ENCODE results near the gene FBN1. TPM values are rescaled to one million over a fixed set of nuclear protein-coding genes. Genes with fewer than 3 reads are reported as not detected.

The FBN1 gene
- total RNA-seq (2014; rRNA removed) (6.7 and 7.4 TPM in 2 replicates), Bru-seq, nascent RNA (percentile 75 among the genes with signal in this experiment), BruChase-seq, experiment 1, labeled RNA remaining after a 6-hour chase (percentile 64 among the genes with signal in this experiment), BruChase-seq, experiment 2, labeled RNA remaining after a 2-hour chase (percentile 59 among the genes with signal in this experiment)
- long read RNA-seq, full-length matches to known transcripts = 2 of 17 reads
- long read RNA-seq, partial matches to known transcripts = 11 of 17 reads
- long read RNA-seq, other reads (novel, unspliced or antisense) = 4 of 17 reads

- no peaks in the 10 kb centered on the region for H4K20me1 ChIP-seq (ENCODE audit: low read length)
- no peaks in the 10 kb centered on the region for H3K79me2 ChIP-seq (ENCODE audit: low read length)
- H3K4me3 ChIP-seq (ENCODE audit: low read length) = peak within 1 kb of the TSS; percentile 69
- no peak within 1 kb of the TSS for H3K27ac ChIP-seq (ENCODE audit: low read length)
- DNase-seq (peak; percentile 28), ATAC-seq (peak; percentile 54)
- peak within 1 kb of the TSS; percentile 89 for H3K4me2 ChIP-seq (ENCODE audit: low read length)
- H3K9me2 ChIP-seq (replicated peaks; ENCODE audit: low read length) = no peaks in the 10 kb centered on the region
- H3K9ac ChIP-seq (ENCODE audit: low read length) = peak within 1 kb of the TSS; percentile 61
- H3K4me1 ChIP-seq (ENCODE audit: insufficient read depth, low read length) = peaks cover 17% of the 10 kb centered on the region
- TF ChIP-seq CTCF (conservative IDR thresholded peaks at IDR 0.05; ENCODE audit: low read depth, low read length) (no peak), EZH2phosphoT487 (IDR thresholded peaks at IDR 0.05; ENCODE audit: borderline replicate concordance, low read length) (no peak), EZH2 (IDR thresholded peaks at IDR 0.05; ENCODE audit: low read length, unreplicated experiment) (no peak)
- ChIA-PET POLR2A (ENCODE audit: unreplicated experiment) (interaction anchor here (0.6 to 1.0 kb wide), 2 partner anchors 77 to 118 kb away, joined by 3 to 5 read pairs; no protein-coding TSS in a partner anchor), CTCF (no interaction called here)
- H2AFZ ChIP-seq (ENCODE audit: low read length) = peak within 1 kb of the TSS; percentile 91
- no TSS peak for BruUV-seq (replicated peaks)
- no peaks in the 10 kb centered on the region for H3F3A ChIP-seq (ENCODE audit: low read length, unreplicated experiment)
- intact Hi-C loops (cut with micrococcal nuclease) = loop anchor here (10.0 kb wide), 2 partner anchors 59 to 181 kb away; no protein-coding TSS in a partner anchor
- H3K9me3 ChIP-seq (ENCODE audit: low read length) = no peaks in the 10 kb centered on the region
- H3K27me3 ChIP-seq (ENCODE audit: low read length) = no peaks in the 10 kb centered on the region
- no peaks in the 10 kb centered on the region for H3K36me3 ChIP-seq (ENCODE audit: low read depth, low read length)
These were observed at the start of gene FBN1 for GRCh38 chr15:48645558-48646330. Gene FBN1, minus strand, starts transcription at chr15:48645709. Its CDS starts 940 bp downstream, at chr15:48644769.

- H3K36me3 ChIP-seq (ENCODE audit: low read depth, low read length) = no peaks in the 10 kb centered on the region
- intact Hi-C loops (cut with micrococcal nuclease) = no loop called here
- CTCF ChIA-PET = interaction anchor here (1.2 kb wide), 1 partner anchor 117 kb away, joined by 3 read pairs; the partner anchor contains the start of gene CEP152
- H3K9ac ChIP-seq (ENCODE audit: low read length) = no peak overlapping the region
- H4K20me1 ChIP-seq (ENCODE audit: low read length) = no peaks in the 10 kb centered on the region
- H3K27ac ChIP-seq (ENCODE audit: low read length) = peak overlapping the region; percentile 28; the same call in 1 of the 2 replicates
- H3K27me3 ChIP-seq (ENCODE audit: low read length) = no peaks in the 10 kb centered on the region
- H3F3A ChIP-seq (ENCODE audit: low read length, unreplicated experiment) = peaks cover 7% of the 10 kb centered on the region
- DNase-seq (peak; percentile 53), ATAC-seq (peak; percentile 65)
- BruUV-seq (replicated peaks) = no TSS peak
- no peak for TF ChIP-seq EZH2 (IDR thresholded peaks at IDR 0.05; ENCODE audit: low read length, unreplicated experiment)
- no peak for TF ChIP-seq EZH2phosphoT487 (IDR thresholded peaks at IDR 0.05; ENCODE audit: borderline replicate concordance, low read length)
- no peak for TF ChIP-seq CTCF (conservative IDR thresholded peaks at IDR 0.05; ENCODE audit: low read depth, low read length)
- H3K4me3 ChIP-seq (ENCODE audit: low read length) = no peak overlapping the region
- H3K9me2 ChIP-seq (replicated peaks; ENCODE audit: low read length) = no peaks in the 10 kb centered on the region
- peak overlapping the region; percentile 39; the same call in 1 of the 2 replicates for H3K4me2 ChIP-seq (ENCODE audit: low read length)
- no peaks in the 10 kb centered on the region for H3K79me2 ChIP-seq (ENCODE audit: low read length)
- POLR2A ChIA-PET (ENCODE audit: unreplicated experiment) = no interaction called here
- H3K9me3 ChIP-seq (ENCODE audit: low read length) = no peaks in the 10 kb centered on the region
- peaks cover 32% of the 10 kb centered on the region for H3K4me1 ChIP-seq (ENCODE audit: insufficient read depth, low read length)
- no peak overlapping the region for H2AFZ ChIP-seq (ENCODE audit: low read length)
These were observed 48.0 kb upstream of the FBN1 start for GRCh38 chr15:48693484-48693883.
